ENCODE results near the gene ARHGEF17.

Gene ARHGEF17

DNA sequence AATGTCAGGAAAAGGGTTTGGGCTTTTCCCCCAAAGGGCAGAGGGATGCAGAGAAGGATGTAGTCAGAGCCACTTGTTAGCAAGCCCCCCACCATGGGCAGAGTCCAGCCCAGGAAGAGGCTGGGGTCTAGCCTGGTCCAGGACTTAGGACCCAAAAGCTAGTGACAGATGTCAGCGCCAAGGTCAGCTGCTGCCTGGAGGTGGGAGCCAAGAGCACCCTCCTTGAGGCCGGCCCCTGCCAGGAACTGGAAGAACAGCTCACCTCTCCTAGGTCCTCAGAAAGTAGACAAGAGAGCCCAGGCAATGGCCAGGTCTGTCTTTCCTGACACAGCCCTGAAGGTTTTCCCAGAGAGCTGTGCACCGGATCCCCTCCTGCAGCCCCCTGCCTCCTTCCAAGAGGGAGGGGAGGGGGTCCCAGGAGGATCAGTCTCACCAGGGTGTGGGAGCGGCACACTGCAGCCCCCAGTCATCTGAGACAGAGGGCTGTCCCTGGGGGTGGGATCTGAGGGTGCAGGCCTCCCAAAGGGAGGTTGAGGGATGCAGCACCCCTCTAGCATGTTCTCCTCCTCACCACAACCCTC lies 14.6 kb upstream of the ARHGEF17 start:
- no peak for DNase-seq

GRCh38 chr11:73294604-73295003 lies 13.5 kb upstream of the ARHGEF17 start:
- DNase-seq, result no peak

- peak; percentile 47 to 84 for DNase-seq
Observed at GRCh38 chr11:73295241-73295995, 12.7 kb upstream of the ARHGEF17 start.

DNA sequence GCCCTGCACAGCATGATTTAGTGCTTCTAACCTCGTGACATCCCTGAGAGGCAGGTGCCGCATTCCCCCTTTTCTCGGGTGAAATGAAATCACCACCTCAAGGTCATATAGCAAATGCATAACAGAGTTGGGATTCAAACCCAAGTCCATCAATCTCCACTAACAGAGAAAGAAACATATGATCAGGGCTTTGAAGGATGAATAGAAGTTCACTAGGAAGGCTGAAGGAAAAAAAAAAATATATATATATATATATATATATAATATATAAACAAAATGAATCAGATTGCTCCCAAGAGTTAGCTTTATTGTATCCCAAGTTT lies 12.1 kb upstream of the ARHGEF17 start:
- DNase-seq, result no peak

- DNase-seq, result no peak
Observed at GRCh38 chr11:73296501-73297230, 11.4 kb upstream of the ARHGEF17 start.

- DNase-seq, result no peak
Observed at GRCh38 chr11:73297231-73297590, 10.9 kb upstream of the ARHGEF17 start.

DNA sequence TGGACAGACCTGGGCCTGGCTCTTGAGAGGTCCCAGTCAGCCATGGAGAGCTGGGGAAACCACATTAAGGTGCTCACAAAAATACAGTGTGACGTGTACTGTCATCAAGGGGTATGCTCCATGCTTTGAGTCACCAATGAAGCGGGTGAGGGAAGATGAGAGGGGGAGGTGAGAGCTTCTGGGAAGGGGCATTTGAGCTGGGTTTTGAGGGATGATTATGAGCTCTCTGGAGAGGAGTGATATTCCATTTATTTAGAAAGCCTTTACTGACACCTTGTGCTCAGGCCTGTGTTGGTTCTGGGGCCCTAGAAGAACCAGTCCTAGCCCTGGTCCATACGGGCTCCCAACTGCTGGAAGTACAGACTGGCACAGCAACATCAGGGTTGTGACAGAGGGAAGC lies 10.4 kb upstream of the ARHGEF17 start:
- no peak for DNase-seq

GRCh38 chr11:73298233-73298632 lies 9.8 kb upstream of the ARHGEF17 start:
- DNase-seq, result no peak

- no peak for DNase-seq
Observed at GRCh38 chr11:73299751-73300150, 8.3 kb upstream of the ARHGEF17 start.

- no peak for DNase-seq
Observed at GRCh38 chr11:73306069-73306841, 1.8 kb upstream of the ARHGEF17 start.

- peak in 1 of 2 donors; percentile 46 for DNase-seq
Observed at GRCh38 chr11:73306977-73307322, 1.1 kb upstream of the ARHGEF17 start.

DNA sequence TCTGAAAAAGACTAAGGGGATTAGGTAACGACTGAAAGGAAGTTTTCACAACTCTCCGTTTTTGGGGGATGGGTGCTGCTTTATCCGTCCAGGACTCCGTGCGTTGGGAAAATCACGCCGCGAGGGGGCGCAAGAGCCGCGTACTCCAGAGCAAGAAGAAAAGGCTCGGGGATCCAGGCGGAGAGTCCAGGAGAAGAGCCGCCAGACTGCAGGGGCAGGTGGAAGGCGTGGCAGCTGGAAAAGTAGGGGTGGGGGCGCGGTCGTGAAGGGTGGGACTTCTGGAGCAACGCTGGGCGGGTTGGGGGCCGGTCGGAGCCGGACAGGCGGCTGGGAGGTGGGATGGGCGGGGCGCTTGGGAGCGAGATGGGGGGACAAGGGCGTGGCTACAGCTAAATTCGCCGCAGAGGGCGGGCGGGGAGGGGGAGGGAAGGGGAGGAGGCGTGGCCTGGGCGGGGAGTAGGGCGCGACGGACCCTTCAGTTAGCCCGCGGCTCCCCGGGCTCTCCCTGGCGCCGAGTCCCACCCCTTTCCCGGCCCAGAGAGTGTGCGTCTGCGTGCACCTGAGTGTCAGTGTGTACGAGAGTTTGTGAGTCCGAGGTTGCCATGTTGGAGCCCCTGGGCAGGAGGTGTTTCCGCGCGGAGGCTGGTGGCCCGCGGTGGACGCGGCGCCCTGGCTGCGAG lies 613 bp upstream of the ARHGEF17 start:
- peak; percentile 91 for DNase-seq

GRCh38 chr11:73308961-73309919 lies 1.2 kb downstream of the ARHGEF17 start:
- peak in 1 of 2 donors; percentile 48 for DNase-seq

- DNase-seq, result no peak
Observed at GRCh38 chr11:73310076-73310475, 2.0 kb downstream of the ARHGEF17 start.

DNA sequence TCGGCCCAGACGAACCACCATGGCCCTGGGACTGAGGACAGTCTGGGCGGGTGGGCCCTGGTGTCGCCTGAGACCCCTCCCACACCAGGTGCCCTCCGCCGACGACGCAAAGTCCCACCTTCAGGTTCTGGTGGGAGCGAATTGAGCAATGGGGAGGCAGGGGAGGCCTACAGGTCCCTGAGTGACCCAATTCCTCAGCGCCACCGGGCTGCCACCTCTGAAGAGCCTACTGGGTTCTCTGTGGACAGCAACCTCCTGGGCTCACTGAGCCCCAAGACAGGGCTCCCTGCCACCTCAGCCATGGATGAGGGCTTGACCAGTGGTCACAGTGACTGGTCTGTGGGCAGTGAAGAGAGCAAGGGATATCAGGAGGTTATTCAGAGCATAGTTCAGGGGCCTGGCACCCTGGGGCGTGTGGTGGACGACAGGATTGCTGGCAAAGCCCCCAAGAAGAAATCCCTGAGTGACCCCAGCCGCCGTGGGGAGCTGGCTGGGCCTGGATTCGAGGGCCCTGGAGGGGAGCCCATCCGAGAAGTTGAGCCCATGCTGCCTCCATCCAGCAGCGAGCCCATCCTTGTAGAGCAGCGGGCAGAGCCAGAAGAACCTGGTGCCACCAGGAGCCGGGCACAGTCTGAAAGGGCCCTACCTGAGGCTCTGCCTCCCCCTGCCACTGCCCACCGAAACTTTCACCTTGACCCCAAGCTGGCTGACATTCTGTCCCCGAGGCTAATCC lies 2.8 kb downstream of the ARHGEF17 start:
- DNase-seq, result no peak

GRCh38 chr11:73311394-73311869 lies 3.4 kb downstream of the ARHGEF17 start:
- DNase-seq, result no peak

DNA sequence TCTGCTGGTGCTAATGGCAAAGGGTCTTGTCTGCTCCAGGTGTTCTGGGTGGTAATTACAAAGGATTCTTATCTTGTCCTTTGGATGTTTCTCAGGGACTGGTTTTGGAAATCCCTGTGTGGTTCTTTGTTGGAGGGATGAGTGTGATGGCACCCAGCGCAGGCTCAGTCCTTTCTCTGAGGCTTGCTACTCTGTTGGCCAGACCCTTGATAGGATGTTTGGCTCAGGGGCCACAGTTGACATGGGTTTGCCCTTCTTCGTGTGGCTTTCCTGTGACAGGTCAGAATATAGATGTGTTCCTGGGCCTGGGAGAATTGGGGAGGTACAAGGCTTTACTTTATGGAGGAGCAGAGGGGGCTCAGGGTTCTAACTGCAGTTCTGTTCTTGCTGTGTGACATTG lies 4.0 kb downstream of the ARHGEF17 start:
- no peak for DNase-seq

DNA sequence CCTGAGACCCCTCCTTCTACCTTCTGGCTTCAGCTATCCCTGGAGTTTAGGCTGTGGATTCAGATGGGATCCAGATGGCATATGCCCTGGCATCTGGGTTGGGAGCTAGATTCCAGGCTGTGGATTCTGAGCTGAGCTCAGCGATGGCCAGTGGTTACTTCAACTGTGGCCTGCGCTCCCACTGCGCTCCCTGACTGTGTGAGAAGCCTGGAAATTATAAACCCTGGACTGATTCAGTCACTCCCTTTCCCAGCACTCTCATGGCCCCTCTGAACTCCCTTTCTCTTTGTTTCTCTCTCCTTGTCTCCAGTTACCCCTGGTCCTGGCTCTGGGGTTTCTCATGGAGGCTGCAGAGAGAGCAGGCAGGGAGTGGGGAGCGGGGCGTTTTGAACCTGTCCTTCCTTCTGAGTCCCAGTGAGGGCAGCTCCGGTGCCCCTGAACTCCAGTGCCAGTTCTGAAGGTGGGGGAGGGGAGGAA lies 4.8 kb downstream of the ARHGEF17 start:
- no peak for DNase-seq

GRCh38 chr11:73313652-73314051 lies 5.6 kb downstream of the ARHGEF17 start:
- no peak for DNase-seq

GRCh38 chr11:73314117-73314961 lies 6.3 kb downstream of the ARHGEF17 start:
- no peak for DNase-seq
